Testis (tissue), 3 donors: ENCODE results near the gene CALR3. TPM values are rescaled to one million over a fixed set of nuclear protein-coding genes. Genes with fewer than 3 reads are reported as not detected.
A peak's percentile ranks its signal among the peaks of the same experiment; 100 is the strongest.

Experiments used
- DNase-seq: peaks from one replicate; pipeline ENCODE4 v3.0.0-alpha.2; 2019
- H3K27ac ChIP-seq, 2 donors: fragments of 200-600 bp; sonication (generic); one replicate each; pipeline ENCODE4 v1.5.1; 2019
- H3K27me3 ChIP-seq: fragments of 200-600 bp; sonication (generic); one replicate; pipeline ENCODE4 v1.5.1; 2019
- H3K36me3 ChIP-seq: fragments of 200-600 bp; sonication (generic); one replicate; pipeline ENCODE4 v1.5.1; 2017; ENCODE audit warnings: low read depth; ENCODE audit errors: missing control alignments
- H3K4me1 ChIP-seq: fragments of 200-600 bp; sonication (generic); one replicate; pipeline ENCODE4 v1.5.1; 2019
- H3K4me3 ChIP-seq, 2 donors: fragments of 200-600 bp; sonication (generic); one replicate each; pipeline ENCODE4 v1.5.1; 2017 to 2019
- H3K9me3 ChIP-seq: fragments of 200-600 bp; sonication (generic); one replicate; pipeline ENCODE4 v1.5.1; 2017
- CTCF ChIP-seq, 3 experiments: fragments of 450-650 bp in 2 of 3; fragments of 200-600 bp in 1 of 3; sonication (generic) in 1 of 3; IDR thresholded peaks; one replicate each; pipeline ENCODE4 v1.5.1; 2016 to 2019; ENCODE audit warnings: antibody characterized with exemption in 3 of 3, mild to moderate bottlenecking in 2 of 3, moderate library complexity in 1 of 3
- POLR2A ChIP-seq: fragments of 450-650 bp; IDR thresholded peaks from one replicate; pipeline ENCODE4 v1.6.1; 2017; ENCODE audit warnings: antibody characterized with exemption, mild to moderate bottlenecking, moderate library complexity
- WGBS, 2 donors: methylation state at CpG; one replicate each; pipeline ENCODE4 v1.1.5; 2018; 5-methylcytosine and 5-hydroxymethylcytosine counted together
- intact Hi-C: fragments of 100-400 bp; cut with DNase I; formaldehyde crosslinking; loops from one replicate; pipeline ENCODE4 v1.15.1; 2023; ENCODE audit warnings: low total_unique reads
- polyA plus RNA-seq: library from polyadenylated mRNA; stranded (reverse); fragments of 350-450 nt; fragmentation: Illumina TruSeq; extraction: RNeasy Lipid Tissue Mini Kit (QIAGEN cat#74804); gene quantifications from one replicate; pipeline ENCODE4 v1.2.3, GENCODE V29; 2014; ENCODE audit warnings: low read depth, low replicate concordance; ENCODE audit not compliant: insufficient read depth
- total RNA-seq, 2 donors: library from RNA; depleted of rRNA; stranded (reverse); fragments of >200 nt; gene quantifications; one replicate each; pipeline ENCODE4 v1.2.3, GENCODE V29; 2016

Gene CALR3
- total and polyA plus RNA-seq, 3 donors from 2014 or later: 40.6 to 102 (median 75.7) TPM

DNA sequence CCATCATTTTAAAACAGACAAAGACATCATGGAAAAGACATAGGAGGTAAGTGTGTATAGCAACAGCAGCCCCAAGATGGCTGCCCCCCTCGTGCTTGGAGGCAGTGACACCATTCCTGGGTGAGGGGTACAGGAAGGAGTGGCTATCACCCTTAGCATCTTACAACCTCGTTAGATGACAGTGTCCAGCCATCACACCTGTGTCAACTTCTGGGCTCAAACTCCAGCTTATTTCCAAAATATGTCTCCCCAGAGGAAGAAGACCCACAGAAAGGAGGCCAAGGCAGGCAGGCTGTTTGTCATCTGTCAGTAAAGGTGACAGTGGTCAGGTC, 51.7 kb downstream of the CALR3 start:
- intact Hi-C loops: no loop called here
- no peak for TF ChIP-seq POLR2A
- TF ChIP-seq CTCF (IDR thresholded peaks at IDR 0.05): no peak
- Histone ChIP-seq H3K4me3 (no peak overlapping the region), H3K36me3 (no peaks in the 10 kb centered on the region), H3K27me3 (no peaks in the 10 kb centered on the region), H3K4me1 (peaks cover 19% of the 10 kb centered on the region), H3K27ac (no peak overlapping the region), H3K9me3 (no peaks in the 10 kb centered on the region)
- WGBS, 2 donors: 71 to 73% methylated on average over 2 of the region's 2 CpGs
- DNase-seq: no peak

DNA sequence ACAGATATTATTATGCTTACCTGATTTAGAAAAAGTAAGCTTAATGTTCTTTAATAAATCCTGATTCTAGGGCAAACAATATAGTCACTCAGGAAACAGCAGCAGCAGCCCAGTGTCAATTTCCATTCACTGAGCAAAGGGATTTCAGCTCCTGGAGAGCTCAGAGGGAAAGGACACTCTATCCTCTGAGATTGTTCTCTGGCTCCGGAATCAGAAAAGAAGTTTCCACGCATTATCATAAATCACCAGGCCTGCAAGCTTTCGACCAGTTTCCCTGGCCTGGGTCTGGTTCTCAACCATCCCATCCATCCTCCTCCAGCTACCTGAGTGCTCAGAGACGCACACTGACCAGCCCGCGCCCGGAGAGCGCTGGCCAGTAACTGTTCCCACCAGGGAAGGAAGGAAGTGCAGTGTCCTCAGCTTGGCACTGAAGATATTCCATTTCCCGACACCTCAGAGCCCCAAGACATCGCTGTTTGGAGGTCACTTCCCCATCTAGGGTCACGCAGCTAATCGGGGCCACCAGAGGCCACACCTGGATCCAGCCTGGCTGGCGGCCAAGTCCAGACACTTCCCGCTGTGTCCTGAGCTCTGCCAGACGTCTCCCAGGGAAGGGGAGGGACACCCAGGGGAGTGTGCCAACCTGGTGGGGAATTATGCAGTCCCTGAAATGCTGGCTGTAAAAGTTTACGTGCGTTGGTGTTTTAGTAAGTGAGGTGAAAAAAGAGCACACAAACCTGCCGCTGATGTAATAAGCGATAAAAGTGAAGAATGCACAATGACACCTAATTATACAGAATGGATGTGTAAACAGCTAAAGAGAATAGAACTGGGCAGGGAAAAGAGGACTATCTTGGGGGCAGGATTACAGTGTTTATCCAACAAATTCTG, 53.3 kb downstream of the CALR3 start:
- Histone ChIP-seq H3K4me3 (no peak overlapping the region), H3K4me1 (peaks cover 19% of the 10 kb centered on the region), H3K36me3 (no peaks in the 10 kb centered on the region), H3K27ac (no peak overlapping the region), H3K27me3 (no peaks in the 10 kb centered on the region), H3K9me3 (no peaks in the 10 kb centered on the region)
- no peak for TF ChIP-seq CTCF (IDR thresholded peaks at IDR 0.05)
- no peak for TF ChIP-seq POLR2A
- 45 to 71% methylated on average over 19 of the region's 19 CpGs for WGBS, 2 donors
- intact Hi-C loops: no loop called here
- no peak for DNase-seq

DNA sequence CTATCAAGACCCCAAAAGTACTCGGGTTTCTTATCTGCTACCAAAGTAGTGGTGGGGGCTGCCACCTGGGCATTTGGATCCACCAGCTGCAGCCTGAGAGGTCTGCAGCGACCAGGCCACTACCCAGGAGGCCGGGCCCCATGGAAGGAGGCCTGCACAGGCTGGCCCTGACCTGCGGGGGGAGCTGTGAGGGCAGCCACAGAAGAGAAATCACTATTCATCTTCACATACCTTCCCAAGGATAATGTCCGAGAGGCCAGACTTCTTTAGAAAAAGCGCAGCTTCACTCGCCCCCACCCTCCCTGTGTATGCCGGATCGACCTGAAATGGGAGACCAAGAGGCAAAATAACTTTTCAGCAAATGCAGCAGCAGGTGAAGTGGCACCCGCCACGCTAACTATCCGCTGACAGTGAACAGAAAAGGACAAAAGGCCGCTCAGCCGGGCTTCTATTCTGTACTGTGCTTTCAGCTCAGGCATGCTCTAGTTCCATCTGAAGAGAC, 54.3 kb downstream of the CALR3 start:
- H3K4me1 ChIP-seq: peaks cover 13% of the 10 kb centered on the region
- H3K27me3 ChIP-seq: no peaks in the 10 kb centered on the region
- DNase-seq: peak; percentile 38

GRCh38 chr19:16436780-16437332, 59.1 kb downstream of the CALR3 start:
- WGBS, 2 donors: 76 to 81% methylated on average over 6 of the region's 6 CpGs

More for the DNA sequence above, 54.3 kb downstream of the CALR3 start:
- Histone ChIP-seq H3K27ac (no peak overlapping the region), H3K4me3 (no peak overlapping the region), H3K36me3 (no peaks in the 10 kb centered on the region), H3K9me3 (no peaks in the 10 kb centered on the region)
- peak in 1 of 3 experiments; percentile 28 for TF ChIP-seq CTCF (IDR thresholded peaks at IDR 0.05)
- TF ChIP-seq POLR2A: no peak
- 87 to 88% methylated on average over 13 to 14 of the region's 14 CpGs for WGBS, 2 donors
- intact Hi-C loops: no loop called here

More at GRCh38 chr19:16436780-16437332, 59.1 kb downstream of the CALR3 start:
- TF ChIP-seq POLR2A (no peak), CTCF (IDR thresholded peaks at IDR 0.05) (no peak)
- Histone ChIP-seq H3K4me1 (peaks cover 16% of the 10 kb centered on the region), H3K27me3 (no peaks in the 10 kb centered on the region), H3K36me3 (no peaks in the 10 kb centered on the region), H3K27ac (peak overlapping the region in 1 of 2 donors; percentile 76), H3K9me3 (no peaks in the 10 kb centered on the region), H3K4me3 (no peak overlapping the region)
- intact Hi-C loops: no loop called here
- DNase-seq: no peak
